ENCODE data around the gene SCP2D1. TPM values are rescaled to one million over a fixed set of nuclear protein-coding genes. Genes with fewer than 3 reads are reported as not detected.

Gene SCP2D1
- total RNA-seq, 6 donors from 2014 or later: not detected

- 46 to 54% methylated on average over 3 of the region's 3 CpGs for WGBS, 2 donors
- H3K27me3 ChIP-seq: no peaks in the 10 kb centered on the region
- ATAC-seq (ENCODE audit: low FRiP score in 2 of 2) (no peak), DNase-seq (no peak)
- no peaks in the 10 kb centered on the region for H3K9me3 ChIP-seq
- no peak overlapping the region for H3K27ac ChIP-seq
- no peaks in the 10 kb centered on the region for H3K36me3 ChIP-seq
- no peak overlapping the region for H3K4me3 ChIP-seq
- TF ChIP-seq EP300 (IDR thresholded peaks at IDR 0.05): no peak
- no peak for TF ChIP-seq POLR2AphosphoS5 (IDR thresholded peaks at IDR 0.05)
- no peak for TF ChIP-seq CTCF (IDR thresholded peaks at IDR 0.05)
- no peak for TF ChIP-seq POLR2A (IDR thresholded peaks at IDR 0.05)
- no peaks in the 10 kb centered on the region for H3K4me1 ChIP-seq
Observed at GRCh38 chr20:18808712-18809111, 4.9 kb upstream of the SCP2D1 start.

GRCh38 chr20:18811186-18811585 is 2.4 kb upstream of the SCP2D1 start:
- WGBS, 2 donors: 82 to 84% methylated on average over 6 of the region's 6 CpGs
- DNase-seq (no peak), ATAC-seq (ENCODE audit: low FRiP score in 2 of 2) (no peak)
- Histone ChIP-seq H3K27ac (no peak overlapping the region), H3K36me3 (no peaks in the 10 kb centered on the region), H3K4me3 (no peak overlapping the region), H3K9me3 (no peaks in the 10 kb centered on the region), H3K4me1 (no peaks in the 10 kb centered on the region), H3K27me3 (no peaks in the 10 kb centered on the region)
- no peak for TF ChIP-seq POLR2A (IDR thresholded peaks at IDR 0.05)
- no peak for TF ChIP-seq POLR2AphosphoS5 (IDR thresholded peaks at IDR 0.05)
- TF ChIP-seq CTCF (IDR thresholded peaks at IDR 0.05): no peak
- no peak for TF ChIP-seq EP300 (IDR thresholded peaks at IDR 0.05)

GRCh38 chr20:18811904-18812303 is 1.7 kb upstream of the SCP2D1 start:
- no peak for DNase-seq
- no peaks in the 10 kb centered on the region for H3K27me3 ChIP-seq
- H3K9me3 ChIP-seq: no peaks in the 10 kb centered on the region
- TF ChIP-seq CTCF (IDR thresholded peaks at IDR 0.05) (no peak), EP300 (IDR thresholded peaks at IDR 0.05) (no peak), POLR2A (IDR thresholded peaks at IDR 0.05) (no peak), POLR2AphosphoS5 (IDR thresholded peaks at IDR 0.05) (no peak)
- no peak overlapping the region for H3K4me3 ChIP-seq
- ATAC-seq (ENCODE audit: low FRiP score in 2 of 2): no peak
- 77 to 97% methylated on average over 3 of the region's 3 CpGs for WGBS, 2 donors
- H3K36me3 ChIP-seq: no peaks in the 10 kb centered on the region
- no peaks in the 10 kb centered on the region for H3K4me1 ChIP-seq
- H3K27ac ChIP-seq: no peak overlapping the region

- no peaks in the 10 kb centered on the region for H3K4me1 ChIP-seq
- no peak overlapping the region for H3K4me3 ChIP-seq
- H3K9me3 ChIP-seq: peaks cover 0 to 5% (median 0%) of the 10 kb centered on the region in 4 donors
- no peaks in the 10 kb centered on the region for H3K36me3 ChIP-seq
- no peak overlapping the region for H3K27ac ChIP-seq
- ATAC-seq (ENCODE audit: low FRiP score in 2 of 2) (no peak), DNase-seq (no peak)
- TF ChIP-seq POLR2AphosphoS5 (IDR thresholded peaks at IDR 0.05) (no peak), POLR2A (IDR thresholded peaks at IDR 0.05) (no peak), CTCF (IDR thresholded peaks at IDR 0.05) (no peak), EP300 (IDR thresholded peaks at IDR 0.05) (no peak)
- no peaks in the 10 kb centered on the region for H3K27me3 ChIP-seq
- WGBS, 2 donors: 85 to 93% methylated on average over 6 of the region's 6 CpGs
Observed at GRCh38 chr20:18815194-18815942, 1.8 kb downstream of the SCP2D1 start.

GRCh38 chr20:18822832-18823231 is 9.2 kb downstream of the SCP2D1 start:
- TF ChIP-seq POLR2AphosphoS5 (IDR thresholded peaks at IDR 0.05) (no peak), POLR2A (IDR thresholded peaks at IDR 0.05) (no peak), CTCF (IDR thresholded peaks at IDR 0.05) (no peak), EP300 (IDR thresholded peaks at IDR 0.05) (no peak)
- DNase-seq (no peak), ATAC-seq (ENCODE audit: low FRiP score in 2 of 2) (no peak)
- Histone ChIP-seq H3K27ac (no peak overlapping the region), H3K4me3 (no peak overlapping the region), H3K9me3 (peaks cover 0 to 5% (median 0%) of the 10 kb centered on the region in 4 donors), H3K27me3 (no peaks in the 10 kb centered on the region), H3K4me1 (no peaks in the 10 kb centered on the region), H3K36me3 (no peaks in the 10 kb centered on the region)
- 67 to 79% methylated on average over 1 to 2 of the region's 2 CpGs for WGBS, 2 donors
